HG02943 (cell line): ENCODE measurements around the gene RABAC1.
"Not testable (repeated sequence)": the region's sequence is repeated elsewhere in the genome, so short reads cannot be mapped to it uniquely, and the experiment has no call there.

Source experiments
- ATAC-seq: cut with Tn5 transposase; IDR thresholded peaks from one replicate; pipeline ENCODE4 v1.9.1; 2021; ENCODE audit warnings: mild to moderate bottlenecking, low read depth, moderate library complexity; ENCODE audit not compliant: unreplicated experiment

RABAC1 gene

GRCh38 chr19:41918095-41918494, 41.0 kb downstream of the RABAC1 start:
- ATAC-seq = no peak

GRCh38 chr19:41917676-41918075, 41.4 kb downstream of the RABAC1 start:
- no peak for ATAC-seq

GRCh38 chr19:41915776-41916414, 43.2 kb downstream of the RABAC1 start:
- ATAC-seq = no peak

- no peak for ATAC-seq
Measured at GRCh38 chr19:41915021-41915775, 43.9 kb downstream of the RABAC1 start.

GRCh38 chr19:41914424-41914834, 44.7 kb downstream of the RABAC1 start:
- ATAC-seq = not testable (repeated sequence)

- ATAC-seq = no peak
Measured at GRCh38 chr19:41913538-41914423, 45.3 kb downstream of the RABAC1 start.

- no peak for ATAC-seq
Measured at GRCh38 chr19:41912899-41913537, 46.1 kb downstream of the RABAC1 start.

GRCh38 chr19:41911889-41912731, 47.0 kb downstream of the RABAC1 start:
- ATAC-seq = no peak

- no peak for ATAC-seq
Measured at GRCh38 chr19:41910992-41911888, 47.9 kb downstream of the RABAC1 start.

- no peak for ATAC-seq
Measured at GRCh38 chr19:41910240-41910991, 48.7 kb downstream of the RABAC1 start.

- no peak for ATAC-seq
Measured at GRCh38 chr19:41909706-41910105, 49.4 kb downstream of the RABAC1 start.

- no peak for ATAC-seq
Measured at GRCh38 chr19:41908724-41909464, 50.2 kb downstream of the RABAC1 start.

- no peak for ATAC-seq
Measured at GRCh38 chr19:41907994-41908615, 51.0 kb downstream of the RABAC1 start.

- no peak for ATAC-seq
Measured at GRCh38 chr19:41906916-41907680, 52.0 kb downstream of the RABAC1 start.
